Measurements from ENCODE around the gene PSTPIP2. TPM values are rescaled to one million over a fixed set of nuclear protein-coding genes. Genes with fewer than 3 reads are reported as not detected.

Gene PSTPIP2
- total RNA-seq, 1 donor from 2014 or later = 6.2 TPM

- Histone ChIP-seq H3K9me3 (ENCODE audit: low read depth) (no peaks in the 10 kb centered on the region), H3K79me2 (ENCODE audit: low read depth) (no peaks in the 10 kb centered on the region), H3K36me3 (no peaks in the 10 kb centered on the region), H3K4me3 (no peak overlapping the region), H3K27me3 (peaks cover 36% of the 10 kb centered on the region), H4K20me1 (ENCODE audit: low read depth) (peaks cover 14% of the 10 kb centered on the region), H3K4me2 (no peak overlapping the region), H2AFZ (replicated peaks) (no peak overlapping the region), H3F3A (ENCODE audit: low read depth) (peaks cover 16% of the 10 kb centered on the region), H3K4me1 (no peaks in the 10 kb centered on the region), H3K27ac (no peak overlapping the region), H3K9ac (no peak overlapping the region)
- H3K9me3 Mint-ChIP-seq = no peaks in the 10 kb centered on the region
- peak overlapping the region; percentile 88 for H3K4me3 Mint-ChIP-seq
- H3K36me3 Mint-ChIP-seq = no peaks in the 10 kb centered on the region
- no peak for TF ChIP-seq CTCF (IDR thresholded peaks at IDR 0.05)
- no peak for TF ChIP-seq EZH2phosphoT487 (IDR thresholded peaks at IDR 0.05)
- TF ChIP-seq EZH2 (IDR thresholded peaks at IDR 0.05) = no peak
- no peak overlapping the region for H3K27ac Mint-ChIP-seq
- DNase-seq (ENCODE audit: low spot score) = no peak
- H3K4me1 Mint-ChIP-seq = no peaks in the 10 kb centered on the region
- peaks cover 2% of the 10 kb centered on the region for H3K27me3 Mint-ChIP-seq (ENCODE audit: insufficient read depth, low read depth)
These were observed 899 bp upstream of the PSTPIP2 start for GRCh38 chr18:46072959-46073358.

GRCh38 chr18:46072376-46072867 is 362 bp upstream of the PSTPIP2 start:
- H3K4me3 ChIP-seq = peak overlapping the region; percentile 76
- no peaks in the 10 kb centered on the region for H3K4me1 ChIP-seq
- H3F3A ChIP-seq (ENCODE audit: low read depth) = peaks cover 16% of the 10 kb centered on the region
- H3K9me3 ChIP-seq (ENCODE audit: low read depth) = no peaks in the 10 kb centered on the region
- no peaks in the 10 kb centered on the region for H3K79me2 ChIP-seq (ENCODE audit: low read depth)
- peak overlapping the region; percentile 88 for H3K4me3 Mint-ChIP-seq
- H3K9ac ChIP-seq = no peak overlapping the region
- no peaks in the 10 kb centered on the region for H3K4me1 Mint-ChIP-seq
- peak overlapping the region; percentile 95 for H3K4me2 ChIP-seq
- no peaks in the 10 kb centered on the region for H3K36me3 ChIP-seq
- TF ChIP-seq EZH2phosphoT487 (IDR thresholded peaks at IDR 0.05) (no peak), EZH2 (IDR thresholded peaks at IDR 0.05) (no peak), CTCF (IDR thresholded peaks at IDR 0.05) (no peak)
- H2AFZ ChIP-seq (replicated peaks) = peak overlapping the region; percentile 92
- H3K9me3 Mint-ChIP-seq = no peaks in the 10 kb centered on the region
- no peak overlapping the region for H3K27ac Mint-ChIP-seq
- H3K27me3 ChIP-seq = peaks cover 36% of the 10 kb centered on the region
- peaks cover 2% of the 10 kb centered on the region for H3K27me3 Mint-ChIP-seq (ENCODE audit: insufficient read depth, low read depth)
- peaks cover 14% of the 10 kb centered on the region for H4K20me1 ChIP-seq (ENCODE audit: low read depth)
- H3K36me3 Mint-ChIP-seq = no peaks in the 10 kb centered on the region
- H3K27ac ChIP-seq = no peak overlapping the region
- no peak for DNase-seq (ENCODE audit: low spot score)

GRCh38 chr18:46070815-46071652 is 1.0 kb downstream of the PSTPIP2 start:
- no peak for DNase-seq (ENCODE audit: low spot score)
- H3K27ac ChIP-seq = no peak overlapping the region
- no peaks in the 10 kb centered on the region for H3K4me1 ChIP-seq
- peak overlapping the region; percentile 95 for H3K4me2 ChIP-seq
- peak overlapping the region; percentile 92 for H2AFZ ChIP-seq (replicated peaks)
- Mint-ChIP-seq H3K4me3 (peak overlapping the region; percentile 83), H3K27ac (no peak overlapping the region), H3K27me3 (ENCODE audit: insufficient read depth, low read depth) (peaks cover 2% of the 10 kb centered on the region), H3K9me3 (no peaks in the 10 kb centered on the region), H3K4me1 (no peaks in the 10 kb centered on the region), H3K36me3 (no peaks in the 10 kb centered on the region)
- no peaks in the 10 kb centered on the region for H3K36me3 ChIP-seq
- no peaks in the 10 kb centered on the region for H3K9me3 ChIP-seq (ENCODE audit: low read depth)
- no peak for TF ChIP-seq EZH2phosphoT487 (IDR thresholded peaks at IDR 0.05)
- no peak for TF ChIP-seq CTCF (IDR thresholded peaks at IDR 0.05)
- TF ChIP-seq EZH2 (IDR thresholded peaks at IDR 0.05) = no peak
- peak overlapping the region; percentile 76 for H3K4me3 ChIP-seq
- H4K20me1 ChIP-seq (ENCODE audit: low read depth) = peaks cover 14% of the 10 kb centered on the region
- peaks cover 36% of the 10 kb centered on the region for H3K27me3 ChIP-seq
- no peak overlapping the region for H3K9ac ChIP-seq
- H3K79me2 ChIP-seq (ENCODE audit: low read depth) = no peaks in the 10 kb centered on the region
- H3F3A ChIP-seq (ENCODE audit: low read depth) = peaks cover 16% of the 10 kb centered on the region
